Erythroblast (primary cell): ENCODE measurements around the gene RNF167.
"Not testable (repeated sequence)": the region's sequence is repeated elsewhere in the genome, so short reads cannot be mapped to it uniquely, and the experiment has no call there.

Source experiments
- GATA1 ChIP-seq: IDR thresholded peaks from 2 replicates; pipeline ENCODE4 v1.6.1; 2011; ENCODE audit warnings: low read depth, mild to moderate bottlenecking, control low read depth, low read length, moderate library complexity
- POLR2A ChIP-seq: IDR thresholded peaks from 2 replicates; pipeline ENCODE4 v1.6.1; 2011; ENCODE audit warnings: mild to moderate bottlenecking, low read length

DNA sequence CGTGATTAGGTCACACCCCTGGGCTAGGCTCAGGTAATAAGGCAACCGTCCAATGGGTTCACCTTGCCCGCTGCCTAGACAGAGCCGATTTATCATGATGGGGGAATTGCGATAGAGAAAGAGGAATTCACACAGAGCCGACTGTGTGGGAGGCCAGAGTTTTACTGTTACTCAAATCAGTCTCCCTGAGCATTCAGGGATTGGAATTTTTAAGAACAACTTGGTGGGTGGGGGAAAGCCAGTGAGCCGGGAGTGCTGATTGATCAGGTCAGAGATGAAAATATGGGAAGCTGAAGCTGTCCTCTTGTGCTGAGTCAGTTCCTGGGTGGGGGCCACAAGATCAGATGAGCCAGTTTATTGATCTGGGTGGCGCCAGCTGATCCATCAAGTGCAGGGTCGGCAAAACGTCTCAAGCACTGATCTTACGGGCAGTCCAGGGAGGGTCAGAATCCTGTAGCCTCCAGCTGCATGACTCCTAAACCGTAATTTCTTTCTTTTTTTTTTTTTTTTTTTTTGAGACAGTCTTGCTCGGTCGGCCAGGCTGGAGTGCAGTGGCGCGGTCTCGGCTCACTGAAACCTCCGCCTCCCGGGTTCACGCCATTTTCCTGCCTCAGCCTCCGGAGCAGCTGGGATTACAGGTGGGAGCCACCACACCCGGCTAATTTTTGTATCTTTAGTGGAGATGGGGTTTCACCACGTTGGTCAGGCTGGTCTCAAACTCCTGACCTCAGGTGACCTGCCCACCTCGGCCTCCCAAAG is 13.3 kb upstream of the RNF167 start:
- TF ChIP-seq POLR2A, GATA1: not testable (repeated sequence)
